GM19328 (cell line): ENCODE data around the gene THBS4.
"Not testable (repeated sequence)": the region's sequence is repeated elsewhere in the genome, so short reads cannot be mapped to it uniquely, and the experiment has no call there.

Experiments used
- ATAC-seq: cut with Tn5 transposase; IDR thresholded peaks from one replicate; pipeline ENCODE4 v1.9.1; 2021; ENCODE audit warnings: mild to moderate bottlenecking, moderate library complexity; ENCODE audit not compliant: unreplicated experiment

THBS4 gene

DNA sequence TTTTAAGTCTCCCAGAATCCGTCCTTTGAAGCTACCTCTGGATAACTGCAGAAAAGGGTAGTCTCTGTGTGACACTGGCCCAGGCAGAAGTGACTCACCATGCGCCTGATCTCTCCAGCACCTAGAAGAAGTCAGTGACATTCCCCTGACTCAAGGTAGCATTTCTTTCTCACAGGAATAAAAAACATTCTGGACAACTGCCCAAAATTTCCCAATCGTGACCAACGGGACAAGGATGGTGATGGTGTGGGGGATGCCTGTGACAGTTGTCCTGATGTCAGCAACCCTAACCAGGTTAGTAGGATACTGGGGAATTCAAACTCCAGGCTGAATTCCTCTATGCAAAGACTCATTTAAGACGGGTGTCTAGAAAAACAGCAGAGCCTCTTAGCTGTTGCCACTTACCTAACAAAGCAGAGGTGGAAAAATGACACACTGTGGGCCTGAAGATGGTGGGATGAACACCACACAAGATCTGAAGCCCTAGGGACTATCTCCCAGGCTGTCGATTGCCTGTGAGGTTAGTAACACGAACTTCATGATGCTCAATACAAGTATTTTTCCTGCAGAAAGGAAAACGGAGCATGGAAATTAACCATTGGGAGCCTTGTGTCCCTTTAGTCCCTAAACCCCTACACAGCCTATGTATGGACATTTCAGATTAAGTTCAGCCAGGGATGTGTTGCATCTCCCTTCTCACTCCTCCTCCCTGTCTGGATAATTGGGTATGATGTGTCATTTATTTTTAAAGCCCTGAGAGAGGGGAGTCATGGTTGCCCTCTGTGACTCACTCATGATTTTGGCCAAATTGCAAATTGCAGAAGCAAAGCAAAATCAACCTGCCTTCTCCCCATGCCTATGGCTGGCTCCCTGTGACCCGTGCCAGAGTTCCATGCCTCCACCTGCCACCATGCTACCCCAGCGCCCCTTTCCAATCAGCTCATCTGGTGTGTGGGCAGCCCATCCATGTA, 37.2 kb downstream of the THBS4 start:
- ATAC-seq = no peak

DNA sequence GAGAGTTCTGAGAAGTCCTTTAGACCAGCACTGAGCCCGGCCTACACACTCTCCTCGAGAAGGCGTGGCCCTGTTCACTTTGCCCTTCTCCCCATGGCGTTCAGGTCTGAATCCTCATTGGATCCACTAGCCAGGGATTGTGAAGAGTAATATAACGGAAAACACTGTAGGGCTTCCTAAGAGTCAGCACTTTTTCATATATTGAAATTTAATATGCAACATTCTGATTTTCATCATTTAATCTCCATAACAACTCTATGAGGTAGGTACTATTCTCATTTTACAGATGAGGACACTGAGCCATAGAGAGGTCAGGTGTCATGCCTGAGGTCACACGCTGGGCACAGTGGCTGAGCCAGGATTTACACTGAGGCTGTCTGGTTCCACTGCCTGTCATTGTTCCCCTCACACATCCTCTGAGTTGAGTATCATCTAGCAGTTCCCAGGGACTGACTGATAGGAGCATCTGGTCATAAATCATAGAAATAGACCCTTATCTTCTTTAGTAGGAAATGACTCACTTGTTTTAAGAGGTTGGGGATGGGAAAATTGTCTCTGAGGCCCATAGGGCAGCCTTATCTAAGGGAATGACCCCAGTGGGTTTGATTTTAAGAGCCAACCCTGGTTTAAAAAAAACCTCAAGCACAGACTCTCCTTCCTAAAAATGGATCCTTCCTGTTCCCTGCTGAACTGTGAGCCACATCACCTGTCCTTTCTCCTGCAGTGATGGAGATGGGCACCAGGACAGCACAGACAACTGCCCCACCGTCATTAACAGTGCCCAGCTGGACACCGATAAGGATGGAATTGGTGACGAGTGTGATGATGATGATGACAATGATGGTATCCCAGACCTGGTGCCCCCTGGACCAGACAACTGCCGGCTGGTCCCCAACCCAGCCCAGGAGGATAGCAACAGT, 41.2 kb downstream of the THBS4 start:
- no peak for ATAC-seq

DNA sequence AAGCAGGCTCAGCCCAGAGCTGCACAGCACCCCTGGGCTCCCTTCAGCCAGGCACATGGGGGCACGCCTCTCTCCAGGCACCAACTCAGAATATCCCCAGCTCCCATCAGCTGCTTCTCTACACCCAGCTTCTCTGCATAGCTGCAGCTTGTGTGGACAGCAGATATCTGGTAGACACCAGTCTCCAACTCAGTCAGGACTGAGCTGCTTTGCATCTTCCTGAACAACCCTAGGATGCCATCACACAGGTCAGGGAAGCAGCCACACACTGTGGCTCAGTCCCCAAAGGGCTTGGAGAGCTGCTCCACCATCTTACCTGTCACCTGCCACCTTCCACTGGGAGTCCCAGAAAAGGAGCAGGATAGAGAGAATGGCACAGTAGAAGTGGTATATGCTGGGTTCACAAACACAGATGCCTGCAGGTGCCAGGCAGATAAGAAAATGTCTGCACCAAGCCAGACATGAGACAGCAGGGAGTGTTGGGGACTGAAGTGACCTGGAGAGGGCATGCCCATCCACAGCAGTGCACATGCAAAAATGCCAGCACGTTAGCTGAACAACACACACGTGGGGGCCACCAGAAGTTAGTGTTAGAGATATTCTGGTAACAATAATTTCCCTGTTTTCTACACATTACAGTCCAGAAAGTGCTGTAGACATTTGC, 42.0 kb downstream of the THBS4 start:
- ATAC-seq = no peak

DNA sequence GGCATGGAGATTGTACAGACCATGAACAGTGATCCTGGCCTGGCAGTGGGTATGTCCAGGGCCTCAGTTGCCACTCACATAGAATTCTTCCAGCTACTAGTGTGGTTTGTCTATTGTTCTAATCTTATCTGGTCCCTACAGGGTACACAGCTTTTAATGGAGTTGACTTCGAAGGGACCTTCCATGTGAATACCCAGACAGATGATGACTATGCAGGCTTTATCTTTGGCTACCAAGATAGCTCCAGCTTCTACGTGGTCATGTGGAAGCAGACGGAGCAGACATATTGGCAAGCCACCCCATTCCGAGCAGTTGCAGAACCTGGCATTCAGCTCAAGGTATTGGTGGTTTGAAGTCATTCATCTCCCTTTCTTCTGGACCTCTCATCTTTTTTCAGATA, 43.8 kb downstream of the THBS4 start:
- ATAC-seq = no peak

DNA sequence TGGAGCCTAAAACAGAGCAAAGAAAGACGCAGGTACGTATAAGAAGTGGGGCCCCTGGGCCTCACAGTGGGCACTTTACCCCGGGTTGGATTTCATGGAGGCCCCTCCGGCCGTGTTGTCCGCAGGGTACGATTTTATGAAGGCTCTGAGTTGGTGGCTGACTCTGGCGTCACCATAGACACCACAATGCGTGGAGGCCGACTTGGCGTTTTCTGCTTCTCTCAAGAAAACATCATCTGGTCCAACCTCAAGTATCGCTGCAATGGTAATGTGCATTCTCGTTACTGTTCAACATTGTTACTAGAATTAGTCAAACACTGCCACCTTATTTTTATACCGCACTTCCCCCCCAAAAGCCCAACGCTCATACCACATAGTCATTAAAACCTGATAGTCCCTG, 47.1 kb downstream of the THBS4 start:
- no peak for ATAC-seq

DNA sequence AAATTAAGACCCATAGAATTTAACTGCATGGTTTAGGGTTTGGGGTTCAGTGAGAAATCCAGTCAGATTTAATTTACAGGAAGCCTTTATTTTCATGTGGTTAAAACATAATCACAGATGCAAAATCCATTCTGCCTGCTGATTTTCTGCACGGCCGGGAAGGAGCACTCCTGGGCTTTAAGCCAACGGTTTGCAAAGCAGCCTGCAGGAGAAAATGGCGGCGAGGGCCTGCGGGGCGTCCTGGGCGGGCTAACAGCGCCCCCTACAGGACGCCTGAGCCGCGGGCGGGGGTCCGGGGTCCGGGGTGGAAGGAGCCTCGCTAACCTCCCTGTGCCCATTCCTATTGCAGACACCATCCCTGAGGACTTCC, 47.6 kb downstream of the THBS4 start:
- ATAC-seq = no peak

DNA sequence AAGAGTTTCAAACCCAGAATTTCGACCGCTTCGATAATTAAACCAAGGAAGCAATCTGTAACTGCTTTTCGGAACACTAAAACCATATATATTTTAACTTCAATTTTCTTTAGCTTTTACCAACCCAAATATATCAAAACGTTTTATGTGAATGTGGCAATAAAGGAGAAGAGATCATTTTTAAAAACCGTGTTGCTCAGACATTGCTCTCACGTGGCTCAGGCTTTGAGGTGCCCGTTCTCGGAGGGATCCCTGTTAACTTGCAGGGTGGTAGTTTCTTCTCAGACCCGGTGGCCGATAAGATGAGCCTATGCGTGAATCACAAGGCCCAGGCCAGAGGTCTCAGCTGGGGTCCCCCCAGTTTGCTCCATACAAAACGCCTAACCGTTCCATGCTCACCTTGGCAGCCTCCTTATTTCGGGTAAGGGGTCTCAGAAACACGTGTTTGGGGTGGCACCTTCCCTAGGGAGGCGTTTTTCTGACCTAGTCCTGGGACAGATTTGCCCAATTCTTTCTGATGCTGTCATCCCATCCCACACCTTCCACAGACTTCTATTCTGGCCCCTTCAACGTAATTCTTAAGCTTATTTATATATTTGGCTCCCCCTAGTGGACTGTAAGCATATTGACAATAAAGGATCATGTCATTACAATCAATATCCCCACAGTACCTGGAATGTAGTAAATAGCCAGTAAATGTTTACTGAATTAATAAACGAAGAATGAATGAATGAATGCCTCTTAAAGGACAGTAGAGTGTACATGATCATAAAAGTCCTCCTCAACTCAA, 48.1 kb downstream of the THBS4 start:
- no peak for ATAC-seq

DNA sequence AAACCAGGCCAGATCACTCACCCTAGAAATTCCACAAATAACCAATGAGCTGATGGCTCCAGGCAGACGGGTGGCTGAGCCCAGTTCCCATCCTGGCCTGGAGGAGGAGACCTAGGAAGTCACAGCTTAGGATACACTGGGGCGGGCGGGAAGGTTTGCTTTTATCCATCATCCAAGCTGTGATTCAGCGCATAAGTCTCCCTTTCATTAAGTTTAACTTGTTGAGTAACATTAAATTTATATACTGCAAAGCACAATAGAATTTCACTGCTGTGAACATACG, 55.7 kb downstream of the THBS4 start:
- ATAC-seq = no peak

DNA sequence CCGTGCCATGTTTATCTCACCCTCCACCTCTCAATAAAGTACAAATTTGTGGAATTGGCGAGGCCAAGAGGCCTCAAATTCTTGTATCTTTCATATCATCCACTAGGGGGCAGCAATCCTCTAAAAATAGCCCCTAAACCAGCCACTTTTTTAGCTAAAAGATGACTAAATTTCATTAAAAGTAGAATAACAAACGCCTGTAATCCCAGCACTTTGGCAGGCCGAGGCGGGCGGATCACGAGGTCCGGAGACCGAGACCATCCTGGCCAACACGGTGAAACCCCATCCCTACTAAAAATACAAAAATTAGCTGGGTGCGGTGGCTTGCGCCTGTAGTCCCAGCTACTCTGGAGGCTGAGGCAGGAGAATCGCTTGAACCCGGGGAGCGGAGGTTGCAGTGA, 56.6 kb downstream of the THBS4 start:
- not testable (repeated sequence) for ATAC-seq

DNA sequence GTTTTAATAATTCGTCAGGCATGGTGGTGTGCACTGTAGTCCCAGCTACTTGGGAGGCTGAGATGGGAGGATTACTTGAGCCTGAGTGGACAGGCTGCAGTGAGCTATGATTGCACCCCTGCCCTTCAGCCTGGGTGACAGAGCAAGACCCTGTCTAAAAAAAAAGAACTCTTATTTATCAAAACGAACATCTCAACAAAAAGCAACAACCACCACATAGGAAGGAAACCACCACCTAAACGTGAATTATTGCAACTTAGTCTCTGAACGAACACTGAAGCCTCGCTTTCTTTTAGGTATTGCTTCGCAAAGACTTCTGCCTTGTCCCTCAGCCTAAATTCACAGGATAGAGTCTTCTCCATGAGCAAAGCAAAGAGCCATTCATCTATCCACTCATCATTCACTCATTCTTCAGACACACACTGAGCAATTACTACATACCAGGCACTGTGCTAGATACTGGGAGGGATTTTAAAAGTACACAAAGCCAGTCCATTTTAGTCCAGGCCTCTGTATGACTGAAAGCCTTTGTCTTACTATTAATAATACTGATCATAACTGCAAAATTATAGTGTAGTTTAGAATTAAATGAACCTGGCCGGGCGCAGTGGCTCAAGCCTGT, 57.4 kb downstream of the THBS4 start:
- ATAC-seq = no peak

DNA sequence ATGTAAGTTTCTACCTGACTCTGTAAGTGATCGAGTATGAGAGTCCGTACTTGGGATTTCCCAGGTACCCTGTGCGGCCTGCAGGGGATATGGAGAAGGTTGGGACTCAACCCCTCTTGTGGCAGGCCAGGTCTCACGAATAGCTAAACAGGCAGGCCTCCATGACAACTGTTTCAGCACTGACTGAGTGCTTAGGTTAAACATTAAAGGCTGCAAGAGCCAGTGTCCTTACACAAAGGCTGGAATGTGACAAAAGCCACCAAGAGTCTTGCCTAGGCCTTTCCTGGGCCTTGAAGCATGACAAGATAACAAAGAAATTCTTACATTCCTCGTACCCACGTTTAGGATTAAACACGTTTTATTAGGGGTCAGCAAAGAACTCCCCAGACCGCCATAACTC, 58.6 kb downstream of the THBS4 start:
- ATAC-seq = no peak

DNA sequence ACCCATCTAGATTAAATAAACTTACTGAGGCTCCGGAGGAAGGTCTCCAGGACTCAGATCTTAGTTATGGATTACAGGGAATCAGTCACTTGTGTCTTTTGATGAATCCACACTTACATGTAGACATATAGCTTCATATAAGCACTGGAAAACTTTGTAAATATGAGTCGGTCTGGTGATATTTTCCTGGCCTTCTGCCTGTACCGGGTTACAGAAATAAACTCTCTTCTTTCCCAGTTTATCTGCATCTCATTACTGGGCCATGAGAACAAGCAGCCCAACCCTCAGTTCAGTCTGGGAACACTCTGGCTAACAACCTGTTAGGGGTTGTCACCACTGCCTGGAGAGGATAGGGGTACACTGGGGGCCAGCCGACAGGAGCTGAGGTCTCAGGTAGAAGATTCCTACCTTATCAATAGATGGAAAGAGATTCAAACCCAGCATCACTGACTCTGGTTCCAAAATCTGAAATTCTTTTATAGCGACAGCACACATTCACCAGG, 59.1 kb downstream of the THBS4 start:
- ATAC-seq = no peak

DNA sequence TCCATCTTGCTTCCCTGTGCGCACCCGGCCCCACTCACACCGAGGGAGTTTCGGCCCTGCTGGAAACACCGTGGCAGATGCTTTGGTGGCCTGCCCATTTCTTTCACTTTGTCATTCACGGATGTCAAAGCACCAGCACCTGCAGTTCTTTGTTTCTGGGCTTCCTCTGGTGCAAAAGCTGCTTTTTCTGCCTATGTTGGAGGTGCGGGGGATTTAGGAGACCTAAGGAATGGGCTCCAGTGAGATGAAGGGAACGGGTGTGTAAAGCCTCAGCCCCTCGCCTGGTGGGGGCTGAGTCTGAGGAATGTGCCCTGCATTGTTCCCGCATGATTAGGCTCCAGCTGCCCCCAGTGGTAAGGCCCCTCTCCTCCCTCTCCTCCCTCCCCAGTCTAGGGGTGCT, 62.3 kb downstream of the THBS4 start:
- ATAC-seq = no peak

DNA sequence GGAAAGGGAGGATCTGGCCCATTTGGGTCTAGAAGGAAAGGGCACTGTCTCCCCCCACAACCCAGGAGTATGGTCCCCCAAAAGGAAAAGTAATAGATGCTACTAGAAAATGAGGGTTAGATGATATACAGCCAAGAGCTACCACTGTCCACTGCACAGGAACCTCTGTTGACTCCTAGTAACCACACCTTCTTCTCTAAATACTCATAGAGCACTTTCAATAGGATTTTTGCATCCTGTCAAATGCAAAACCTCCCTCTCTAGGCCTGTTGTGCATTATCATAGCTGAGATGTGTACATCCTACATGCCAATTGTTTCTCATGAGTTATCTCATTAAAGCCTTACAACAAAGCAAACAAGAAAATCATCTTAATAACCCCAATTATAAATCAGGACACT, 66.8 kb downstream of the THBS4 start:
- ATAC-seq = no peak

DNA sequence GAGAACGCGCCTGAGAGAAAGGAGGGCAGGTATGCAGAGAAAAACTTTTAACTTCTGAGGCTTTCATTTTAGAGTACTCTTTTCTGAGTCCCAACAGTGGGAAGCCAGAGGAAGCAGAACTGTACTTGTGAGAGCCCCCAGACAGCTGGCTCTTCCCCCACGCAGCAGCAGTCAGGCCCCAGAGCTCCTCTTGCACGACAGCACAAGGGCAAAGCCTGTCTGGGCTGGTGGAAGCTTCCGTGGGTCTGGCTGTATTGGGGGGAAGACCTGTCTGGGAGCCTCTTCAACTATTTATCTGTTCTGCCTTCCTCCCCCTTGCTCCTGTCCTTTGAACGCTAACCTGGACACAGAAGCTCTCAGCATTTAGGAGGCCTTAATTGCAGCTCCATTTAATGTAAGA, 68.2 kb downstream of the THBS4 start:
- ATAC-seq = no peak

DNA sequence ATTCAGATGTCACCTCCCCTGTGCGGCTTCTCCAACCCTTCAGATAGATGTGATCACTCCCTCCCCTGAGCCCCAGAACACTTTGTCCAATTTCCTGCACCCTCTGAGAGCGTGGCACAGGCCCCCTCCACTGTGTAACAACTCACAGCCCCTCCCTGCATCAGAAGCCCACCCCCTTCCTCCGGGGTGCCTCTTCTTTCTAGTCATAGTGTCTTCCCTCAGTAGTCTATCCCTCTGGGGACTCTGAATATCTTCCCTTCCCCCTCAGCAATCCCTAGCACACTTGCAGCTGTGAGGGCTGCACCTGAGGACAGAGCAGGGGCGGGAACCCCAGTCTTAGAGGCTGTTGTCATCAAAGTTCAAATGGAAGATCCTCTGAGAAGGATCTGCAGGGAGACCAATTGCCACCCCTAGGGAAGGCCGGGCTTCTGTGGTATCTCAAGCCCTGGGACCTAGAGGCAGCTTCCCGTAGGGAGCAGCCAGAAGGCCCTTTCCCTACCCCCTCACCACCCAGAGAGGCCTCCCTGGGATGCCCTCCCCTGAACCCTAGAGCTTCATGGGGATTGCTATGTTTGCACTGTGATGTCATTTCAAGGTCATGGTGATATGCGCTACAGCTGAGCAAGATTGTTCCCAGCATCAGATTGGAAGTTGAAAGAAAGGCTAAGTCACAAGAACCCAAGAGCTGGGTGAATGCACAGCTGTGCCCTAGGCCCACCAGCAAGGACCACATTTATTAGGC, 70.7 kb downstream of the THBS4 start:
- ATAC-seq = no peak

DNA sequence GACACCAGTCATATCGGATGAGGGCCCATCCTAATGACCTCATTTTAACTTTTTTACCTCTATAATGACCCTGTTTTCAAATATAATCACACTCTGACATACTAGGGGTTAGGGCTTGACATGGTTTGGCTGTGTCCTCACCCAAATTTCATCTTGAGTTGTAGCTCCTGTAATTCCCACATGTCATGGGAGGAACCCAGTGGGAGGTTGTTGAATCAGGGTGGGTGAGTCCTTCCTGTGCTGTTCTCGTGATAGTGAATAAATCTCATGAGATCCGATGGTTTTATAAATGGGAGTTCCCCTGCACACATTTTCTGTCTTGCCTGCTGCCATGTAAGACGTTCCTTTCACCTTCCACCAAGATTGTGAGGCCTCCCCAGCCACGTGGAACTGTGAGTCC, 71.8 kb downstream of the THBS4 start:
- ATAC-seq = no peak

DNA sequence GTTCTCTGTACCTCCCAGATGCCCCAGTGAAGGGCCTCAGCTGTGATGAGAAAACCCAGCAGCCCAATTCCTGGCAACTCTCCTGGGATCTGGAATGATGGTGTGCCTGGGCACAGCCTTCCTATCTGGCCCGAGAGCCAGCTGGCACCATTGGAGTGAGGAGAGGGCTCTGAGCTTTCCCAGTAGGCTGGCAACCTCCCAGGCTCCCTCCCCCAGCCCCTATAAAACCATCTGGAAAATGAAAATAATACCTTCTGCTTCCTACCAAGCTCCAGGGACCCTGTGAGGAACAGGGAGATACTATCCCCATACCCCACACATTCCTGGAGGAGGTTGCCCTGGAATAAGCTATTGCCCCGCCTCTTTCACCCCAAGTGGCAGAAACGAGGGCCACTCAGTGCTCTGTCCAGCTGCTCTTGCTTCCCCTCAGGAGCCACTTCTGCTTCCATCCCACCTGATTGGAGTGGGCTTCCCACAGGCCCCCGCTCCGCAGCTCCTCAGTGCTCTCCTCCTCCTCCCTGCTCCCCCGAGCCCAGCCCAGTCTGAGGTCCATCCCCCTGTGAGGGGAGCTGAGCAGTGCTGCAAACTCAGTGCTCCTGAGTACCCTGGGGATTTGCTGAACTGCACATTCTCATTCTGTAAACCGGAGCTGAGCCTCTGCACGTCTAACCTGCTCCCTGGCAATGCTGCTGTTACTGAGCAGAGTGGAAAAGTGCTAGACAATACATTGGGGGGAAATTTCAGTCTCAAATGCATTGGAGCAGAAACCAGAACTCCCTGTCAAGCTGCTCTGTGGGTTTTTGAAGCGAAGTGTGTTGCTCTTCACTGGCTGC, 74.7 kb downstream of the THBS4 start:
- no peak for ATAC-seq
